ELR (cell line): ENCODE measurements around the gene CSNK1G2.
A peak's percentile ranks its signal among the peaks of the same experiment; 100 is the strongest.
"Not testable (repeated sequence)": the region's sequence is repeated elsewhere in the genome, so short reads cannot be mapped to it uniquely, and the experiment has no call there.

Experiments
- DNase-seq: peaks from one replicate; pipeline ENCODE4 v3.0.0-alpha.2; 2015; ENCODE audit warnings: low read depth

CSNK1G2 gene

GRCh38 chr19:1988464-1988863 is 47.5 kb downstream of the CSNK1G2 start:
- not testable (repeated sequence) for DNase-seq

- no peak for DNase-seq
Observed at GRCh38 chr19:1989513-1990229, 48.7 kb downstream of the CSNK1G2 start.

GRCh38 chr19:1990230-1991017 is 49.5 kb downstream of the CSNK1G2 start:
- no peak for DNase-seq

- no peak for DNase-seq
Observed at GRCh38 chr19:1991018-1991913, 50.3 kb downstream of the CSNK1G2 start.

- peak; percentile 40 for DNase-seq
Observed at GRCh38 chr19:1992759-1993260, 51.8 kb downstream of the CSNK1G2 start.

GRCh38 chr19:1997353-1998233 is 56.6 kb downstream of the CSNK1G2 start:
- DNase-seq: no peak

GRCh38 chr19:1998712-1999708 is 58.0 kb downstream of the CSNK1G2 start:
- DNase-seq: no peak

- DNase-seq: no peak
Observed at GRCh38 chr19:1999856-2000515, 59.0 kb downstream of the CSNK1G2 start.

GRCh38 chr19:2003874-2004273 is 62.9 kb downstream of the CSNK1G2 start:
- DNase-seq: no peak

GRCh38 chr19:2010135-2010668 is 69.2 kb downstream of the CSNK1G2 start:
- DNase-seq: no peak

GRCh38 chr19:2011169-2011568 is 70.2 kb downstream of the CSNK1G2 start:
- DNase-seq: no peak

GRCh38 chr19:2012941-2013682 is 72.1 kb downstream of the CSNK1G2 start:
- no peak for DNase-seq

- no peak for DNase-seq
Observed at GRCh38 chr19:2013683-2013961, 72.7 kb downstream of the CSNK1G2 start.

GRCh38 chr19:2014131-2014571 is 73.2 kb downstream of the CSNK1G2 start:
- DNase-seq: no peak

- peak; percentile 53 for DNase-seq
Observed at GRCh38 chr19:2014731-2015607, 74.0 kb downstream of the CSNK1G2 start.

- peak; percentile 71 for DNase-seq
Observed at GRCh38 chr19:2015608-2015950, 74.6 kb downstream of the CSNK1G2 start, which contains the start of gene BTBD2. Gene BTBD2 (minus strand): TSS chr19:2015714. CDS start chr19:2015703, 11 bp downstream.

- peak; percentile 82 for DNase-seq
Observed at GRCh38 chr19:2016041-2016807, 75.3 kb downstream of the CSNK1G2 start.
